ENCODE results near the gene UTP11.

The UTP11 gene

DNA sequence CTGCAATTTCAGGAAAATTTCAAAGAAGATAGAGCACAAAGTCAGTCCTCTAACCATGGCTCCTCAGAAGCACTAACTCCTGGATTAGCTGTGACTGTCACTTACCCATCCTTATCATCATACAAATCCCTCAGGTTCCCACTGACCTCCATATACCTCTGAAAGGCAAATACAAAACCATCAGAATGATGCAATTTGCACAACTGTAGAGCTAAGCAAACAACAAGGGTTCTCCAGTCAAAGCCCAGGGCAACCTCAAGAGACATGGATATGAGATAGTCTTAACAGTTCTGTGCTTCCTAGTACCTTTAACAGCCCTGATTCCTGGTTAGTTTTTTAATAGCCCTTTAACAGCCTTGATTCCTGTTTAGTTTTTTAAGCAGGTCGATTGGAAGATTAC, 24.9 kb upstream of the UTP11 start:
- H3K27me3 ChIP-seq (ENCODE audit: insufficient read depth, low read length), result no peaks in the 10 kb centered on the region
- no peak overlapping the region for H2AK5ac ChIP-seq (ENCODE audit: low read length)
- no peak overlapping the region for H2BK5ac ChIP-seq (ENCODE audit: low read depth, low read length, poor library complexity)
- H2BK120ac ChIP-seq (ENCODE audit: insufficient read depth, low read length, poor library complexity), result no peak overlapping the region
- no peak overlapping the region for H2AFZ ChIP-seq (ENCODE audit: insufficient read depth, low read length, poor library complexity)
- peaks cover 23 to 38% of the 10 kb centered on the region in 2 experiments for H3K36me3 ChIP-seq (ENCODE audit: control insufficient read depth in 1 of 2, insufficient read depth in 2 of 2, low read length in 2 of 2)
- peaks cover 7% of the 10 kb centered on the region for H3K79me1 ChIP-seq (ENCODE audit: low read length)
- H4K12ac ChIP-seq (ENCODE audit: low read depth, low read length), result no peak overlapping the region
- H3K27ac ChIP-seq (ENCODE audit: low read depth, low read length), result no peak overlapping the region
- H4K91ac ChIP-seq (ENCODE audit: low read depth, low read length), result no peak overlapping the region
- no peak overlapping the region for H3K14ac ChIP-seq (ENCODE audit: low read length)
- H3K4ac ChIP-seq (ENCODE audit: low read depth, low read length), result no peak overlapping the region
- no peak overlapping the region for H3K4me3 ChIP-seq (ENCODE audit: low read depth, low read length)
- H3K4me2 ChIP-seq (ENCODE audit: low read length), result no peak overlapping the region
- H3K18ac ChIP-seq (ENCODE audit: low read length), result no peak overlapping the region
- no peak overlapping the region for H4K8ac ChIP-seq (ENCODE audit: low read depth, low read length)
- H3K9me3 ChIP-seq (ENCODE audit: insufficient read depth, low read depth, low read length), result no peaks in the 10 kb centered on the region
- peaks cover 4% of the 10 kb centered on the region for H3K79me2 ChIP-seq (ENCODE audit: control insufficient read depth, insufficient read depth, low read length, poor library complexity)
- H2BK12ac ChIP-seq (ENCODE audit: low read length), result no peak overlapping the region
- peaks cover 2 to 3% of the 10 kb centered on the region in 2 experiments for H3K4me1 ChIP-seq (ENCODE audit: control insufficient read depth in 1 of 2, insufficient read depth in 2 of 2, low read length in 2 of 2)
- H3K23ac ChIP-seq (ENCODE audit: low read length), result no peak overlapping the region
- WGBS (ENCODE audit: extremely low coverage, insufficient coverage, insufficient read length), result no CpG with 5 or more reads among the region's 1 CpG
- DNase-seq, result no peak
- H3K9ac ChIP-seq (ENCODE audit: low read length), result no peak overlapping the region

DNA sequence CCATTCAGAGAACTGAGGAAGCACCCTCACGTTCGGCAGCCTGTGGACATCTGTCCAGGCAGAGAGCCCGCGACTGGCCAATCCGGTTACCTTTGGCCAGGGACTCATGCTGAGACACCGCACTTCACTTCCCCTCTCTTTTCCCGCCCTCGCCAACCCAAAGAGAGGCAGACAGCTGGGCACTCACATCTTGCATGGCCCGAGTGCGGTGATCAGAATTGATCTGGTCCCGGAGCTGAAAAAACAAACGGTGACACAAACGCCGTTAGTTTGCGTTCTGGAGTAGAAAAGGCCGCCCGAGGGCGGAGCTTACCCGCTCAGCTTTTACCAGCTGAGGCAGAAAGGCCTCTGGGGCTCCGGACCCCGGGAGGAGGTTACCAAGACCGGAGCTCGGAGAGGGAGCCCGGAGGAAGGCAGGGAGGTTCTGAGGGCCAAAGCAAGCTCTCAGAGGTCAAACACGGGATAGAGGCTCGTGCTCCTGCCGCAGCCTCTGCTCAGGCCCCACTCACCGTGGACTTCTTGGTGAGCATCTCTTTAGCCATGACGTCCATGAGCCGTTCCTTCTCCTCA, 23.1 kb upstream of the UTP11 start:
- peak overlapping the region; percentile 93 for H3K4me3 ChIP-seq (ENCODE audit: low read depth, low read length)
- peak overlapping the region; percentile 10 for H4K12ac ChIP-seq (ENCODE audit: low read depth, low read length)
- peak overlapping the region; percentile 86 for H3K9ac ChIP-seq (ENCODE audit: low read length)
- H2BK120ac ChIP-seq (ENCODE audit: insufficient read depth, low read length, poor library complexity), result peak overlapping the region; percentile 2
- peak overlapping the region; percentile 16 for H2AK5ac ChIP-seq (ENCODE audit: low read length)
- peaks cover 7% of the 10 kb centered on the region for H3K79me1 ChIP-seq (ENCODE audit: low read length)
- no CpG with 5 or more reads among the region's 30 CpGs for WGBS (ENCODE audit: extremely low coverage, insufficient coverage, insufficient read length)
- peak overlapping the region; percentile 9 for H3K4ac ChIP-seq (ENCODE audit: low read depth, low read length)
- peak overlapping the region; percentile 92 for H3K4me2 ChIP-seq (ENCODE audit: low read length)
- no peaks in the 10 kb centered on the region for H3K9me3 ChIP-seq (ENCODE audit: insufficient read depth, low read depth, low read length)
- H3K4me1 ChIP-seq (ENCODE audit: control insufficient read depth in 1 of 2, insufficient read depth in 2 of 2, low read length in 2 of 2), result peaks cover 2 to 3% of the 10 kb centered on the region in 2 experiments
- H2BK5ac ChIP-seq (ENCODE audit: low read depth, low read length, poor library complexity), result peak overlapping the region; percentile 2
- H3K23ac ChIP-seq (ENCODE audit: low read length), result no peak overlapping the region
- no peak overlapping the region for H2BK12ac ChIP-seq (ENCODE audit: low read length)
- H2AFZ ChIP-seq (ENCODE audit: insufficient read depth, low read length, poor library complexity), result peak overlapping the region; percentile 2
- H3K79me2 ChIP-seq (ENCODE audit: control insufficient read depth, insufficient read depth, low read length, poor library complexity), result peaks cover 4% of the 10 kb centered on the region
- peak overlapping the region; percentile 2 for H3K14ac ChIP-seq (ENCODE audit: low read length)
- peak overlapping the region; percentile 39 for H4K8ac ChIP-seq (ENCODE audit: low read depth, low read length)
- DNase-seq, result peak in 1 of 2 donors; percentile 50
- H4K91ac ChIP-seq (ENCODE audit: low read depth, low read length), result peak overlapping the region; percentile 16
- no peaks in the 10 kb centered on the region for H3K27me3 ChIP-seq (ENCODE audit: insufficient read depth, low read length)
- peaks cover 16 to 29% of the 10 kb centered on the region in 2 experiments for H3K36me3 ChIP-seq (ENCODE audit: control insufficient read depth in 1 of 2, insufficient read depth in 2 of 2, low read length in 2 of 2)
- H3K27ac ChIP-seq (ENCODE audit: low read depth, low read length), result peak overlapping the region; percentile 9
- peak overlapping the region; percentile 7 for H3K18ac ChIP-seq (ENCODE audit: low read length)

DNA sequence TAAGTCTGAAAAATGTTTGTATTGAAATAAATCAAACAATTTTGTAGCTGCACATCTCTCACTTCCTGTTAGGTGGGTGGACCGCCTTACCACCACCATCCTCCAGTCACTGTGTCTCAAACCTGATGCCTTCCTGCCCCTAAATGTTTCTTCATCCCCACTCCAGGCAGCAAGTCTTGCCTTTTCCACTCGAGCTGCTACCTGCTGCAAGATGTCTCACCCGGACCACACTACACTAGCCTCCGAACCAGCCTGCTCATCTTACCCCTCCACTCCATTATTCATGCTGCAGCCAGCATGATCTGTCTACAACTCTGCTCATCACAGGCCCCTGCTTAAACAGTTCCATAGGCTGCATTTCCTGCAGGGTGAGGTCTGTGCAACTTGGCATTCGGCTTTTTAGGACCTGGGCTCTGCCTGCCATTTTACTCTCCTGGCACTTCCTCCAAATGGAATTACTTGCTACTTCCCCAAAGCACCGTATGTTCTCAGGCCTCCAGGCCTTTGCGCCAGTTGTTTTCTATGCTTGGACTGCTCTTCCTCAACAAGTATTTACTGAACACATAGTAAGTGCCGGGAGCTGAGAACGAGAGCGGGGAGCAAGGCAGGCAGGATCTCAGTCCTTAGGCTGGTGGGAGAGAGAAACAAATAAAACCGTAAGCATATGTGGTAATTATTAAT, 17.5 kb upstream of the UTP11 start:
- Histone ChIP-seq H3K9ac (ENCODE audit: low read length) (no peak overlapping the region), H3K4me1 (ENCODE audit: control insufficient read depth in 1 of 2, insufficient read depth in 2 of 2, low read length in 2 of 2) (peaks cover 18 to 22% of the 10 kb centered on the region in 2 experiments), H2BK5ac (ENCODE audit: low read depth, low read length, poor library complexity) (no peak overlapping the region), H2BK120ac (ENCODE audit: insufficient read depth, low read length, poor library complexity) (no peak overlapping the region), H3K9me3 (ENCODE audit: insufficient read depth, low read depth, low read length) (no peaks in the 10 kb centered on the region), H2BK12ac (ENCODE audit: low read length) (no peak overlapping the region), H2AFZ (ENCODE audit: insufficient read depth, low read length, poor library complexity) (no peak overlapping the region), H3K27me3 (ENCODE audit: insufficient read depth, low read length) (no peaks in the 10 kb centered on the region), H3K18ac (ENCODE audit: low read length) (no peak overlapping the region), H2AK5ac (ENCODE audit: low read length) (no peak overlapping the region), H3K36me3 (ENCODE audit: control insufficient read depth in 1 of 2, insufficient read depth in 2 of 2, low read length in 2 of 2) (peaks cover 34 to 35% of the 10 kb centered on the region in 2 experiments), H3K4me3 (ENCODE audit: low read depth, low read length) (no peak overlapping the region), H4K12ac (ENCODE audit: low read depth, low read length) (no peak overlapping the region), H3K23ac (ENCODE audit: low read length) (no peak overlapping the region), H3K4me2 (ENCODE audit: low read length) (no peak overlapping the region), H3K79me1 (ENCODE audit: low read length) (peaks cover 23% of the 10 kb centered on the region), H3K14ac (ENCODE audit: low read length) (no peak overlapping the region), H3K79me2 (ENCODE audit: control insufficient read depth, insufficient read depth, low read length, poor library complexity) (peaks cover 10% of the 10 kb centered on the region), H3K4ac (ENCODE audit: low read depth, low read length) (no peak overlapping the region), H4K8ac (ENCODE audit: low read depth, low read length) (no peak overlapping the region), H4K91ac (ENCODE audit: low read depth, low read length) (no peak overlapping the region), H3K27ac (ENCODE audit: low read depth, low read length) (no peak overlapping the region)
- no CpG with 5 or more reads among the region's 11 CpGs for WGBS (ENCODE audit: extremely low coverage, insufficient coverage, insufficient read length)
- no peak for DNase-seq

DNA sequence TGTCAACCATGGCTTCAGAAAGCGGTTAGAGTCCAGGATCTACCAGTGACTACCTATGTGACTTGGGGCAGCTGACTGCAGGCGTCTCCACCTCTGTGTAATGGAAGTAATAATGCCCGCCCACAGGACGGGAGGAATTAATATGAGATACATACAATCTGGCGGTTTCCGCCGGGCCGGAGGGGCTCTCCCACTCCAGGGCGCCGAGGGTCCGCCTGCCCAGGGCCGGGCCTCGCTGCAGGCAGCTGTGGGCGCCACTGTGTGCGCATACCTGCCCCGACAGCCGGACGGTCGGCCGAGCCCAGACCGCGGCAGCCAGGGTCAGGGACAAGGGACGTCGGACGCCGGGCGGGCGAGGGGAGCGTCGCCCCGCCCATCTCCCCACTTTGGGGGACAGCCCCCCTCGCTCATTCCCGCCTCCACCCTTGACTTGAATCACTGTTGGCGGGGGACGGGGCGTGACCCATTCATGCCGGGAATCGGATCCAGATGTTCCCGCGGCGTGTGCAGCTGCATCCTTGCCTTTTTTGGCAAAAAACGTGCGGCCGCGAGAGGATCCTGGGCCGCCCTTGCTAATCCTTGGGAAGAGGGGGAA, 16.7 kb upstream of the UTP11 start:
- H3K4me1 ChIP-seq (ENCODE audit: control insufficient read depth in 1 of 2, insufficient read depth in 2 of 2, low read length in 2 of 2), result peaks cover 24 to 29% of the 10 kb centered on the region in 2 experiments
- peak overlapping the region; percentile 52 for H3K4ac ChIP-seq (ENCODE audit: low read depth, low read length)
- H2AK5ac ChIP-seq (ENCODE audit: low read length), result no peak overlapping the region
- peak overlapping the region; percentile 8 for H2BK120ac ChIP-seq (ENCODE audit: insufficient read depth, low read length, poor library complexity)
- H3K14ac ChIP-seq (ENCODE audit: low read length), result peak overlapping the region; percentile 33
- no peak overlapping the region for H2AFZ ChIP-seq (ENCODE audit: insufficient read depth, low read length, poor library complexity)
- peaks cover 16% of the 10 kb centered on the region for H3K79me2 ChIP-seq (ENCODE audit: control insufficient read depth, insufficient read depth, low read length, poor library complexity)
- no peaks in the 10 kb centered on the region for H3K9me3 ChIP-seq (ENCODE audit: insufficient read depth, low read depth, low read length)
- H3K27ac ChIP-seq (ENCODE audit: low read depth, low read length), result peak overlapping the region; percentile 7
- no peak overlapping the region for H2BK12ac ChIP-seq (ENCODE audit: low read length)
- no peaks in the 10 kb centered on the region for H3K27me3 ChIP-seq (ENCODE audit: insufficient read depth, low read length)
- peak overlapping the region; percentile 59 for H4K8ac ChIP-seq (ENCODE audit: low read depth, low read length)
- H3K18ac ChIP-seq (ENCODE audit: low read length), result peak overlapping the region; percentile 47
- DNase-seq, result no peak
- H4K12ac ChIP-seq (ENCODE audit: low read depth, low read length), result peak overlapping the region; percentile 49
- H3K4me2 ChIP-seq (ENCODE audit: low read length), result peak overlapping the region; percentile 55
- peak overlapping the region; percentile 1 for H2BK5ac ChIP-seq (ENCODE audit: low read depth, low read length, poor library complexity)
- peaks cover 28% of the 10 kb centered on the region for H3K79me1 ChIP-seq (ENCODE audit: low read length)
- peak overlapping the region; percentile 29 for H4K91ac ChIP-seq (ENCODE audit: low read depth, low read length)
- no peak overlapping the region for H3K23ac ChIP-seq (ENCODE audit: low read length)
- no peak overlapping the region for H3K9ac ChIP-seq (ENCODE audit: low read length)
- no CpG with 5 or more reads among the region's 46 CpGs for WGBS (ENCODE audit: extremely low coverage, insufficient coverage, insufficient read length)
- peaks cover 34 to 35% of the 10 kb centered on the region in 2 experiments for H3K36me3 ChIP-seq (ENCODE audit: control insufficient read depth in 1 of 2, insufficient read depth in 2 of 2, low read length in 2 of 2)
- H3K4me3 ChIP-seq (ENCODE audit: low read depth, low read length), result peak overlapping the region; percentile 33
